Omental fat pad (tissue), 4 donors: ENCODE results near the gene GAPVD1. TPM values are rescaled to one million over a fixed set of nuclear protein-coding genes. Genes with fewer than 3 reads are reported as not detected.
"Not testable (repeated sequence)": the region's sequence is repeated elsewhere in the genome, so short reads cannot be mapped to it uniquely, and the experiment has no call there.

ENCODE experiments used
- ATAC-seq: fragments of 150-250 bp; one replicate; pipeline ENCODE4 v1.9.1; 2016; ENCODE audit warnings: mild to moderate bottlenecking, moderate library complexity; ENCODE audit not compliant: low FRiP score
- DNase-seq: peaks from one replicate; pipeline ENCODE4 v3.0.0-alpha.2; 2019; ENCODE audit warnings: low spot score
- CTCF ChIP-seq, 3 donors: fragments of 450-650 bp; IDR thresholded peaks; one replicate each; pipeline ENCODE4 v1.5.1; 2016 to 2017; ENCODE audit warnings: antibody characterized with exemption in 3 of 3, mild to moderate bottlenecking in 3 of 3, moderate library complexity in 2 of 3
- total RNA-seq, 4 donors: library from RNA; depleted of rRNA; stranded (reverse); fragments of >200 nt; gene quantifications; one replicate each; pipeline ENCODE4 v1.1.0, GENCODE V29; 2016

GAPVD1 gene, protein sequence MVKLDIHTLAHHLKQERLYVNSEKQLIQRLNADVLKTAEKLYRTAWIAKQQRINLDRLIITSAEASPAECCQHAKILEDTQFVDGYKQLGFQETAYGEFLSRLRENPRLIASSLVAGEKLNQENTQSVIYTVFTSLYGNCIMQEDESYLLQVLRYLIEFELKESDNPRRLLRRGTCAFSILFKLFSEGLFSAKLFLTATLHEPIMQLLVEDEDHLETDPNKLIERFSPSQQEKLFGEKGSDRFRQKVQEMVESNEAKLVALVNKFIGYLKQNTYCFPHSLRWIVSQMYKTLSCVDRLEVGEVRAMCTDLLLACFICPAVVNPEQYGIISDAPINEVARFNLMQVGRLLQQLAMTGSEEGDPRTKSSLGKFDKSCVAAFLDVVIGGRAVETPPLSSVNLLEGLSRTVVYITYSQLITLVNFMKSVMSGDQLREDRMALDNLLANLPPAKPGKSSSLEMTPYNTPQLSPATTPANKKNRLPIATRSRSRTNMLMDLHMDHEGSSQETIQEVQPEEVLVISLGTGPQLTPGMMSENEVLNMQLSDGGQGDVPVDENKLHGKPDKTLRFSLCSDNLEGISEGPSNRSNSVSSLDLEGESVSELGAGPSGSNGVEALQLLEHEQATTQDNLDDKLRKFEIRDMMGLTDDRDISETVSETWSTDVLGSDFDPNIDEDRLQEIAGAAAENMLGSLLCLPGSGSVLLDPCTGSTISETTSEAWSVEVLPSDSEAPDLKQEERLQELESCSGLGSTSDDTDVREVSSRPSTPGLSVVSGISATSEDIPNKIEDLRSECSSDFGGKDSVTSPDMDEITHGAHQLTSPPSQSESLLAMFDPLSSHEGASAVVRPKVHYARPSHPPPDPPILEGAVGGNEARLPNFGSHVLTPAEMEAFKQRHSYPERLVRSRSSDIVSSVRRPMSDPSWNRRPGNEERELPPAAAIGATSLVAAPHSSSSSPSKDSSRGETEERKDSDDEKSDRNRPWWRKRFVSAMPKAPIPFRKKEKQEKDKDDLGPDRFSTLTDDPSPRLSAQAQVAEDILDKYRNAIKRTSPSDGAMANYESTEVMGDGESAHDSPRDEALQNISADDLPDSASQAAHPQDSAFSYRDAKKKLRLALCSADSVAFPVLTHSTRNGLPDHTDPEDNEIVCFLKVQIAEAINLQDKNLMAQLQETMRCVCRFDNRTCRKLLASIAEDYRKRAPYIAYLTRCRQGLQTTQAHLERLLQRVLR (N-terminal part only)
- total RNA-seq = 100 to 1,000 TPM in 1 of 4 donors, 10 to 100 TPM in 3; 44.0 to 124 (median 67.9) TPM

GRCh38 chr9:125261501-125262293 lies at the start of gene GAPVD1:
GAPVD1 (plus strand) TSS chr9:125261826; CDS start chr9:125298922, 37,096 bp downstream.
- DNase-seq (peak; percentile 46), ATAC-seq (peak; percentile 98)
- TF ChIP-seq CTCF (IDR thresholded peaks at IDR 0.05) = peak in 1 of 3 donors; percentile 33

GRCh38 chr9:125214186-125214585 lies 47.4 kb upstream of the GAPVD1 start:
- DNase-seq (no peak), ATAC-seq (no peak)
- TF ChIP-seq CTCF (IDR thresholded peaks at IDR 0.05) = no peak

DNA sequence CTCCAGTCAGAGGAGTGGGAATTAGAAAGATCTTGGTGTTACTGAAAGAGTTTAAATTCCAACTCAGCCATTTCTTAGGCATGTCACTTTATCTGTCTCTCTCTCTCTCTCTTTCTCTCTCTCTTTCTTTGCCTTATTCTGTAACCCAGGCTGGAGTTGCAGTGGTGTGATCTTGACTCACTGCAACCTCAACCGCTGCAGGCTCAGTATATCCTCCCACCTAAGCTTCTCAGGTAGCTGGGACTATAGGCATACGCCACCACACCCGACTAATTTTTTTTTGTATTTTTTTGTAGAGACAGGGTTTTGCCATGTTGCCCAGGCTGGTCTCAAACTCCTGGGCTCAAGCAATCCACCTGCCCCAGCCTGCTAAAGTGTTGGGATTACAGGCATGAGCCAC lies 43.0 kb upstream of the GAPVD1 start:
- no peak for TF ChIP-seq CTCF (IDR thresholded peaks at IDR 0.05)
- no peak for DNase-seq
- no peak for ATAC-seq

DNA sequence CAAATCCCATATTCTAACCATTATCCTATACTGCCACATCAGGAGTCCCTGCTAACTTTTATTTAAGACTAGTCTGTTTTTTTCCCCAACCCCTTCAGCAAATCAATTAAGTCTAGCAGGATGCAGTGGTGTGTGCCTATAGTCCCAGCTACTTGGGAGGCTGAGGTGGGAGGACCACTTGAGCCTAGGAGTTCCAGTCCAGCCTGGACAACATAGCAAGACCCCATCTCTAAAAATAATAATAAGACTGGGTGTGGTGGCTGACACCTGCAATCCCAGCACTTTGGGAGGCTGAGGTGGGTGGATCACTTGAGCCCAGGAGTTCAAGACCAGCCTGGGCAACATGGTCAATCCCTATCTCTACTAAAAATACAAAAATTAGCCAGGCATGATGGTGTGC lies 36.8 kb upstream of the GAPVD1 start:
- not testable (repeated sequence) for DNase-seq, ATAC-seq

DNA sequence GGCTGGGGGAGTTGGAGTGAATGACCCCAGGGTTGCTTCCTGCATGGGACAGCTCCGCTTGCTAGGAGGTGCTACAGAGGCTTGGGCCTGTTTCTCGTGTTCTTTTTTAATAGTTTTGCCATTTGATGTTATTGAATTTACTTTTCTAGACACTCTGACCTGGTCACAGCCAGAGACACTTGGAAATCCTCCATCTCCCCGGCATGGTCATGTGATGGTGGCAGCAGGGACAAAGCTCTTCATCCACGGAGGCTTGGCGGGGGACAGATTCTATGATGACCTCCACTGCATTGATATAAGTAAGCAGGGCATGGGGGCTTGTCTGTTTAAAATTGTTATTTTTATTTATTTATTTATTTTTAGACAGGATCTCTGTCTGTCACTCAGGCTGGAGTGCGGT lies 33.9 kb upstream of the GAPVD1 start:
- no peak for TF ChIP-seq CTCF (IDR thresholded peaks at IDR 0.05)
- no peak for ATAC-seq
- no peak for DNase-seq

DNA sequence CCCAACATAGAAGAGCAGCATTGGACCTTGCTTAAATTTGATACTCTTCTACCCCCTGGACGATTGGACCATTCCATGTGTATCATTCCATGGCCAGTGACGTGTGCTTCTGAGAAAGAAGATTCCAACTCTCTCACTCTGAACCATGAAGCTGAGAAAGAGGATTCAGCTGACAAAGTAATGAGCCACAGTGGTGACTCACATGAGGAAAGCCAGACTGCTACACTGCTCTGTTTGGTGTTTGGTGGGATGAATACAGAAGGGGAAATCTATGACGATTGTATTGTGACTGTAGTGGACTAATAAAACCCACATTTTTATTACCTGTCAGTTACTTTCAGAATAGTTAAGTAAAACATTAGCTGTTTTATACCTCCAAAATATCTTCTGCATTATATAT lies 27.9 kb upstream of the GAPVD1 start:
- TF ChIP-seq CTCF (IDR thresholded peaks at IDR 0.05) = no peak
- ATAC-seq (peak; percentile 53), DNase-seq (no peak)

DNA sequence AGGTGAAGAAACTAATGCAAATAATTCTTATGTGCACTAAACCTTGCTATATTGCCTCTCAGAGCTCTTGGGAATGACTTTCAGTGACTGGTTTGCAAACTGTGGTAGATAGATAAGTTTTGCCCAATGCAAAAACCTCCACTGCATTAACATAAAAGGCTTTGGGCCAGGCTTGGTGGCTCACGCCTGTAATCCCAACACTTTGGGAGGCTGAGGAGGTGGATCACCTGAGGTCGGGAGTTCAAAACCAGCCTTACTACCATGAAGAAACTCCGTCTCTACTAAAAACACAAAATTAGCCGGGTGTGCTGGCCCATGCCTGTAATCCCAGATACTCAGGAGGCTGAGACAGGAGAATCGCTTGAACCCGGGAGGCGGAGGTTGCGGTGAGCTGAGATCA lies 27.5 kb upstream of the GAPVD1 start:
- not testable (repeated sequence) for ATAC-seq, DNase-seq
